Daoy (cell line): ENCODE measurements around the gene SETDB1. TPM values are rescaled to one million over a fixed set of nuclear protein-coding genes. Genes with fewer than 3 reads are reported as not detected.
"Not testable (repeated sequence)": the region's sequence is repeated elsewhere in the genome, so short reads cannot be mapped to it uniquely, and the experiment has no call there.

Source experiments
- DNase-seq: peaks from one replicate; pipeline ENCODE4 v3.0.0-alpha.2; 2015; ENCODE audit warnings: low read depth
- total RNA-seq: library from RNA; depleted of rRNA; stranded (reverse); fragments of >200 nt; shearing (Covaris generic); gene quantifications from 2 replicates; pipeline ENCODE4 v1.2.3, GENCODE V29; 2014; rRNA removed

Gene SETDB1
- 37.5 and 60.8 TPM in 2 replicates for total RNA-seq

DNA sequence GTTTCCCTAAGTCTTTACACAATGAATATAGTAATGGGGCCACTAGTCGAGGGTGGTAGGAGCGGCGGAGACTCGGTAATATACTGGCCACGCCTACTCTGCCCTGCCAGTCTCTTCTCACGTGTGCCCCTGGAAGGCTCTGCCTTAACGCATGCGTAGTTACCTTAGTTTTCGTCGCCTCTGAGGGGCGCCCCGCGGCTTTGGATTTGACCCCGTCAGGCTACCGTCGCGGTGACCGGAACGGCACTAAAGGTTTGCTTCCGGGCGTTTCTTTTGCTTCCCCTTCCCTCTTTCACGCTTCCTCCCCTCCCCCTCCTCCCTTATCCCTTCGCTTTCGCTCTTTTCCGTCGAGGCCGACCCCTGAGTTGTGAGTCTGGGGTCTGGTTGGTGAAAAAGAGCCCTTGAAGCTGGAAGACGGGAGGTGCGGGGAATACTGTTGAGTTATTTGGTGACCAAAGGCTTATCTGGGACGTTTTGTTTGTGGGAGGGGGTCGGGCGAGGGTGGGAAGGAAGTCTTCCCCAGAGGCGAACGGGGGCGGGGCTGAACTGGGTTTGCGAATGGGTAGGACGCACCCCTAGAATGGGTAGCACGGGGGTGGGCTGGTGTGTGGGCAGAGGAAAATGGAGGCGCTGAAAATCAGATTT is at the start of gene SETDB1:
Gene SETDB1, plus strand, starts transcription at position 267 of the 645 bp plus-strand sequence. CDS start 1,352 bp downstream, outside the sequence.
- DNase-seq: peak; percentile 98

DNA sequence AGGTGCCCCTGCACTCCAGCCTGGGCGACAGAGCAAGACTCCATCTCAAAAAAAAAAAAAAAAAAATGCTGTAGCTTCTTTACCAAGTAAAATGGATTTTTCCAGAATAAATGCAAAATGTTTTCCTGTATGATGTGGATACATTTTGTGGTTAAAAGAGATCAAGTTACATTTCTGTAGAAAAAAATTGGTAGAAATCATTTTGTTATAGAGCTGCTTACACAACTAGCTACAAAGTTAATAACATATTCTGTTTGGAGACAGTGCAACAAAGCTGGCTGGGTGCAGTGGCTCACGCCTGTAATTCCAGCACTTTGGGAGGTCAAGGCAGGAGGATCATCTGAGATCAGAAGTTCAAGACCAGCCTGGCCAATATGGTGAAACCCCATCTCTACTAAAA is 47.2 kb upstream of the SETDB1 start:
- DNase-seq: not testable (repeated sequence)

DNA sequence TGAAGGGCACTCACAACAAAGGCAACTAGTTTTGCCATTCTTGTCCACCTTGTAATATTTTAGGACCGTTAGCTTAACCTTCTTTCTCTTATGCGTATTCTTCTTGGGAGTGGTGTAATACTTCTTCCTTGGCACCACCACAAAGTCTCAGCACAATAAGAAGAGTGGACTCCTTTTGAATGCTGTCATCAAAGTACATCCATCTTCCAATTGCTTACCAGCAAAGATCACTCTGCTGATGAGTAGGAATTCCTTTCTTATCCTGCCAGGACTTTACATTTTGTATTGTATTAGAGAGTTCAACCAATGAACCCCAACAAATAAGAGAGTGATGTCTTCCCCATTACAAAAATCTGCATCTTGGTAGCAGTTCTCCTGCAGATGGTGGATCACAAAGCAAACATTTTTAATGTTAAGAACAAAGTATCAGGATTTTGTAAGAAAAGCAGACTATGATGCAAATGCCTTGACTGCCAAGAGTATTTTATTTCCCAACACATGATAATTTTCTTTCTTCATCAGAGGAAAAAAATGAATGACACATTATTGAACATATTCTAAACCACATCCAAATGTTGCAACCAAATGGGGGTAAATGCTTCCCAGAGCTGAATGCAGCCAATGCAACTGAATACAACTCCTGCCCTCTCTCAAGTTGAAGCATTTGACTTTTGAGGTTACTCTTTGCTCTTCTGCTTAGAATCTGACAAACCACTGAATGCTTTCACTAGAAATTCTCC is 44.7 kb upstream of the SETDB1 start:
- DNase-seq: no peak

DNA sequence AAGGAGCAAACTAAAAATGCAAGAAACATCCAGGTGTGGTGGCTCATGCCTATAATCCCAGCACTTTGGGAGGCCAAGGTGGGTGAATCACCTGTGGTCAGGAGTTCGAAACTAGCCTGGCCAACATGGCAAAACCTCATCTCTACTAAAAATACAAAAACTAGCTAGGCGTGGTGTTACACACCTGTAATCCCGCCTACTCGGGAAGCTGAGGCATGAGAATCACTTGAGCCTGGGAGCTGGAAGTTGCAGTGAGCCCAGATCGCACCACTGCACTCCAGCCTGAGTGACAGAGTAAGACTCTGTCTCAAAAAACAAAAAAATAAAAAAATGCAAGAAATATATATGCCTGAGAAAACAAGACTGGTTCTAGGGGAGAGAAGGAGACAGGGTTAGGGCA is 43.0 kb upstream of the SETDB1 start:
- not testable (repeated sequence) for DNase-seq

DNA sequence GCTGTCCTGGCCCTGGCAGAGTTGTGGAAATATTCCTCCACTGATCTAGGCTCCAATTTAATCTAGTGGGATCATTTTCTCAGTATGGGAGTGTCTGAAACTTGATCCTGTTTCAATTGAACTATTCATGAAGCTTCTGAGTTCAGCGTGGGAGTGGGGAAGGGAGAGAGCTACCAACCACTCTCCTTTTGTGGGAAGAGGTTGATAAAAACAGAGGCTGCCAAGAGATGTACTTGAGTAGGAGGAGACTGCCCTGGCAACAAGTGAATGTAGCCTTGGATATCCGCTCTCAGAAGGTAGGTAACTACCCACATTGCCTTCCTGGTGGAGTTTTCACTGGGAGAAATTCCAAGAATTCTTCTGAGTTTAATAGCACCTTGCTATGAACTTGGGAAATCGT is 39.1 kb upstream of the SETDB1 start, which contains the start of gene CTXND2:
Gene CTXND2, plus strand, starts transcription at position 119 of the 400 bp plus-strand sequence. CDS start 25,179 bp downstream, outside the sequence.
- DNase-seq: no peak

DNA sequence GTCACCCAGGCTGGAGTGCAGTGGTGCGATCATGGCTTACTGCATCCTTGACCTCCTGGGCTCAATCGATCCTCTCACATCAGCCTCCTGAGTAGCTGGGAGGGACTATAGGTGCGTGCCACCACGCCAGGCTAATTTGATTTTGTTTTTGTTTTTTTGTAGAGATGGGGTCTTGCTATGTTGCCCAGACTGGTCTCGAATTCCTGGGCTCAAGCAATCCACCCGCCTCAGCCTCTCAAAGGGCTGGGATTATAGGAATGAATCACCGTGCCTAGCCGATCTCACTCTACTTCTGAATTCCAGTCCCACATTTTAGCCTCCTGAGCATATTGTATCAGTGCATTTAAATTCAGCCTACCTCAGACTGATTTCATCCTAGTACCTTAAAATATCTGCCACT is 37.4 kb upstream of the SETDB1 start:
- no peak for DNase-seq

DNA sequence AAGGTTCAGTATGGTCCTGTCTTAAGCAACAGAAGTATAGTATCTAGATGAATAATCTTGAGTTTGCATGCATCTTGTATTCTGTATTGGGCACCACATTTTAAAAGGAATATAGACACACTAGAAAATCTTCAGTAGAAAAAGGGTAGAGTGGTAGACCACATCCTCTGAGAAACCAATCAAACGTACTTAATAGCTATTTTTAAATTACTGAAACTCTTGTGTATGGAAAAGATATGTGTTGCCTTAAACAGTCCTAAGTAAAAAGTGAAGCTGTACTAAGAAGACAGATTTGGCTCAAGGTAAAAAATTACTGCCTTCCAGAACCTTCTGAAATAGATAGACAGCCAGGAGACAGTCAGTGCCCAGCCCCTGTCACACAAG is 36.1 kb upstream of the SETDB1 start:
- DNase-seq: no peak

DNA sequence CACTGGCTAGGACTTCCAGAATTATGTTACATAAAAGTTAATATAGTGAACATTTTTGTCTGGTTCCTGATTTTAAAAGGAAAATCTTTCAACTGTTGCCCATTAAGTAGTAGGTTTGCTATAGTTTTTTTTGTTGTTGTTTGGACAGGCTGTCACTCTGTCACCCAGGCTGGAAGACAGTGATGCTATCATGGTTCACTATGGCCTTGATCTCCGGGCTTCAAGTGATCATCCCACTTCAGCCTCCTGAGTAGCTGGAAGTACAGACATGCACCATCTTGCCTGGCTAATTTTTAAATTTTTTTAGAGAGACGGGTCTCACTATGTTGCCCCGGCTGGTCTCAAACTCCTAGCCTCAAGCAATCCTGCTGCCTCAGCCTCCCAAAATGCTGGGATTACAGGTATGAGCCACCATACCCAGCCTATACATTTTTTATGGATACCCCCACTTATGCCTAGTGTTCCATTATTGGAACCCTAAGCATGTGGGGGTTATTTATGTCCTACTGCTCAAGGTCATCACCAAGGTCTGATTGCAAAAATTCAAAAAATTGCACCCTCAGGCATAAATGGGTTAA is 32.7 kb upstream of the SETDB1 start:
- DNase-seq: no peak

DNA sequence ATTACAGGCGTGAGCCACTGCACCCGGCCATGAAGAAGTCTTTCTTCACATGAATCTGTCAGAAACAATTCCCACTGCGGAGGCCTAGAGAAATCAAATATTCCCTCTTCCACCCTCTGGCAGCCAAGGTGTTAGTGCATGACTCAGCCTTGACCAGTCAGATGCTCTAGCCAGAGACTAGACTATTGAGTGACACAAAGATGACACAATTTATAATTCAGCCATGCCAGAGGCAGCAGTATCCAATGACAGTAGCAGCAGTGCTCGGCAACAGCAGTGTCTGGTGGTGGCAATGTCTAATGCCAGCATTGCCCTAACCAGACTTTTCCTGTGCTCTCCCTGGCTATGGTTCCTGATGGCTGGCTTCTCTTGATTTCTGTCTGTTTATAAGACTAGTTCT is 30.5 kb upstream of the SETDB1 start:
- DNase-seq: peak; percentile 58

DNA sequence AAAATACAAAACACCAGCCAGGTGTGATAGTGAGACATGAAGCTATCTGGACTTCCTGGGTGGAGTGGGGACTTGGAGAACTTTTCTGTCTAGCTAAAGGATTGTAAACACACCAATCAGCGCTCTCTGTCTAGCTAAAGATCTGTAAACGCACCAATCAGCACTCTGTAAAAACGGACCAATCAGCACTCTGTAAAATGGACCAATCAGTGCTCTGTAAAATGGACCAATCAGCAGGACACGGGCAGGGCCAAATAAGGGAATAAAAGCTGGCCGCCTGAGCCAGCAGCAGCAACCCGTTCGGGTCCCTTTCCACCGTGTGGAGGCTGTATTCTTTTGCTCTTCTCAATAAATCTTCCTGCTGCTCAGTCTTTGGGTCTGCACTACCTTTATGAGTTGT is 26.4 kb upstream of the SETDB1 start:
- DNase-seq: not testable (repeated sequence)

DNA sequence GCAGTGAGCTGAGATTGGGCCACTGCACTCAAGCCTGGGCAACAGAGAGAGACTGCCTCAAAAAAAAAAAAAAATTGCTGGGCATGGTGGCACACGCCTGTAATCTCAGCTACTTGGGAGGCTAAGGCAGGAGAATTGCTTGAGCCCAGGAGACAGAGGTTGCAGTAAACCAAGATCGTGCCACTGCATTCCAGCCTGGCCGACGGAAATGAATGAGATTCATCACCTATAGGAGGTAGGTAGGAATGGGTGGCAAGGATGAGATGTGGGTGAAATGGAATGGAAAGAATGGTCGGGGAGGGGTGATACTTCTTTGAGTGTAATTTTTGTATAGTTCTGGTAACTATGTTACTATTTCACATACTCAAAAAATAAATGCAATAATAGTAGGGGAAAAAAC is 23.8 kb upstream of the SETDB1 start:
- DNase-seq: no peak

DNA sequence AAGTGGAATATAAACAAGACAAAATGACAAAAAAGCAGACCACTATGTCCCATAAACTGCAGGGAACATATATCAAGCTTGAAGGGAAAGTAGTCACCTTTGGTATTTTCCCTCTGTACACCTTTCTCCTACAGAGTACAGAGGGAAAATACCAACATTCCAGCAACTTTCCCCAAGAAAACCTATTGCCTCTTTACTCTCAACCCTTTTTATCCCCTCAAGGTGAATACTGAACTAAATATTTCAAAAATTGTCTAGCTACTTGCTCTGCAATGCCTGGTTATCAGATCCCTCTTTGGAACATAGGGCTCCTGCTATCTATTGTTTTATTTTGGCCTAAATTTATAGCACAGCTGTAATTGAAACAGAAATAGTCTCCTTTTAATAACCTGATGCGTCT is 23.4 kb upstream of the SETDB1 start:
- no peak for DNase-seq

DNA sequence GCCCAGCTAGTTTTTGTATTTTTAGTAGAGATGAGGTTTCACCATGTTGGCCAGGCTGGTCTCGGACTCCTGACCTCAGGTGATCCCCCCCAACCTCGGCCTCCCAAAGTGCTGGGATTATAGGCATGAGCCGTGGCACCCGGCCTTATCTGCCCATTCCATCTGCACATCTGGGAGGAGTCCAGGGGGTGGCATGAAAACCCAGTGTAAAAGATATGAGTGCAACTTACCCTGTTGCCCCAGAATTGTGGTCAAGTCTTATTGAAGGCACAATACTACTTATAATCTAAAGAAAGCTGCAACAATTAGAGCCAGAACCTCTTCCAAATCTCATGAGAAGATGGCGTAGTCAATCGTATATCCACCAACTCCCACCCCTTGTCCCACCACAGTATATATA is 20.9 kb upstream of the SETDB1 start:
- no peak for DNase-seq

DNA sequence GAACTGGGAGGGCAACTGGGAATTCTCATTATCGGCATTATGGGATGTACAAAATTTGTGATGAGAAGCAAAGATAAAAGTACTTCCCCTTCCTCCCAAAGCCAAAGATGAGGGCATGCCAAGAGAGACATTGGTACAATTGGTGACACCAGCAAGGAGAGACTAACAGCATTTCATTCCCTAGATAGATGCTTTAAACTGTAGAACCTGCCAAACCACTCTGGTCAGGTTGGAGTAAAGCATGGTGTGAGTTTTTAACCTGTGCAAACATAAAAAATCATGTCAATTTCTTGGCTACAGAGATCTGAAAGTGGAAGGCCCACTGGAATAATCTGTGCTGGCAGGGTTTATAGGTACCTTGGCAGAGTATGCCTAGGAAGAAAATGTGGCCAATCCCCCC is 19.8 kb upstream of the SETDB1 start:
- DNase-seq: no peak

DNA sequence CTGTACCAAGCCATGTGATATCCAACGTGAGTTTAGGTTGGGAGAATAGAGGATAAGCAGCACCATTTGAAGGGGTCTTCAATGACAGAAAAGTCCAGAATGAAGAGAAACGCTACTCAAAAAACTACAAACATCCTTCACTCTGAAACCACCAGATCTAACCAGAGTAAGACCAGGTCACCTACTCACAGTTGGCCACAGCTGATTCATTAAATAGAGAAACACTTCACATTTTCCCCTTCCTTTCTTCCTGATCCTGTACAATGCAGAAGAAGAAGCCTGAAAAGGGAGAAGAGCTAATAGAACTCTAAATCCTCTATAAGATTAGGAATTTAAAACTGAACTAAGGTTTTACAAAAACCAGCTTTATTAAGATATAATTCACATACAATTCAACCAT is 19.4 kb upstream of the SETDB1 start:
- DNase-seq: no peak

DNA sequence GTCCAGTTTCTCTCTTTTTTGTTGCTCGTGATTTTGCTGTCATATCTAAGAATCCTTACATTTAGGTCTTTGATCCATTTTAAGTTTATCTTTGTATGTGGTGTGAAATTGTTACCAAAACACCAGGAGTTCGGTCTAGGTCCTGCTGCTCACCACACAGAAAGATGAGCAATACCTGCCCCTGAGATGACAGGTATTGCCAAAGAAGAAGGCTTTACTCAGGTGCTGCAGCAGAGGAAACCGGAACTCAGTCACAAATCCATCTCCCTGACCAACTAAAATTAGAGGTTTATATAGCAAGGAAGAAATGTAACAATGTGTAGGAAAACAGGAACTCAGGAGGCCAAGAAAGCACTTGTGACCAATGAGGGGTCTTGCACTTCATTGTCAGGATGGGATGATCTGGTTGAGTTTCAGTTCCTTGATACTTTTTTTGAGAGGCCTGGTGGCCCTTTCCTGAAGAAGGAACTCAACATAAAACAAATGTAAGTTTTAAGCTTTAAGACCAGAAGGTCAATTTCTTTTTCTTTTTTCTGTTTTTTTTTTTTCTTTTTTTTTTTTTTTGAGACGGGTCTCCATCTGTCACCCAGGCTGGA is 16.5 kb upstream of the SETDB1 start:
- no peak for DNase-seq

DNA sequence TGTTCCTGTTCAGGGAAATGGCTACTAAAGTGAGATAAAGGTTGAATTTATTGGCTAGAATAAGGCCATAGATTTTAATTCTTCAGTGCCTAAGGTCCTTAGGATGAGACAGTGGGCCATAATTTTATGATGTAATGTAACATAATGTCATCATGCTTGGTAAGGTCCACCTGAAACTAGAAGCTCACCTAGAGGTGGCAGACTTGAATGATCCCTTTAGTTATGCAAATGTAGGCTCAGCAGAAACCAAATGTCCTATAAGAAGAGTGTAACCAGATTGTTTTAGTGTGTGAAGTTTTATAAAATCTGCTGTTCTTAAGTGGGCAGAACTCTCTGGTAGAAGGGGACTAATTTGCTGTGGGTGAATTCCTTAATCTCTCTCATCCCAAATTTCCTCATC is 13.5 kb upstream of the SETDB1 start:
- DNase-seq: no peak

DNA sequence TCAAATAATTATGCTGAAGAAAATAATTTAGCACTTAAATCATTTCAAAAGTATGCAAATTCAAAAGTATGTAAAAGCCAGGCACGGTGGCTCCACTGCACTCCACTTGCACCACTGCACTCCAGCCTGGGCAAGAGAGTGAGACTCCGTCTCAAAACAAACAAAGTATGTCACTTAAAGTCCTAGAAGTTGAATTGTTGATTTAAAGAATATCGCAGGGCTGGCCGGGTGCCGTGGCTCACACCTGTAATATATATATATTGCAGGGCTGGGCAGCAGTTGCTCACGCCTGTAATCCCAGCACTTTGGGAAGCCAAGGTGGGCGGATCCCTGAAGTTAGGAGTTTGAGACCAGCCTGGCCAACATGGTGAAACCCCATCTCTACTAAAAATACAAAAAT is 8.8 kb upstream of the SETDB1 start:
- no peak for DNase-seq

DNA sequence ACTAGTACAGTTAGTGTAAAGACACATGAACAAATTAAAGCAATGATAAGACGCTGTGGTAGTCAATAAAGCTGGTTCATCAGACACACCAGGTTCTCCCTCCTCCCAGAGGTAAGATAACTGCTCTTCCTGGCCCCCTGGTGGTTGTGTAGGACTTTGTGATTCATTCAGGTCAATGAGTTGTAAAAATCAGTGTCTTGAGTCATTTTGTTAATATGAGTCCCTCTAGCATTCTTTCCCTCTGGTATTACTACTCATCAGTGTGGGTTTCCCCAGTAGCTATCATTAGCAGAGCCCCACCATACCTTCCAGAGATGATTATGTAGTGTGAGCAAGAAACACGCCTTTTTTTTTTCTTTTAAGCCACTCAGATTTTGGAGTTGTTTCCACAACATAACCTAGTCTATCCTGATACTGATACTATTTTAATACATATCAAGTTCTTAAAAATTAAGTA is 3.6 kb upstream of the SETDB1 start:
- peak; percentile 87 for DNase-seq

DNA sequence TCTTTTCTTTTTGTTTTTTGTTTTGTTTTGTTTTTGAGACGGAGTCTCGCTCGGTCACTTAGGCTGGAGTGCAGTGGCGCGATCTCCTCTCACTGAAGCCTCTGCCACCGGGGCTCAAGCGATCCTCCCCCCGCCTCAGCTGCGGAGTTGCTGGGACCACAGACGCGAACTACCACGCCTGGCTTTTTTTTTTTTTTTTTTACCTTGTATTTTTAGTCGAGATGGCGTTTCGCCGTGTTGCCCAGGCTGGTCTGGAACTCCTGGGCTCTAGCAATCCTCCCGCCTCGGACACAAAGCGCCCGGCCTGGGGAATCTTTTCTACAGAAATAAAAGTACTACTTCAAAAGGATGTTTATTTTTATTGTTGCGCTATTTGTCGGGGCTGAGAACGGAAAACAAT is 1.1 kb upstream of the SETDB1 start:
- no peak for DNase-seq

DNA sequence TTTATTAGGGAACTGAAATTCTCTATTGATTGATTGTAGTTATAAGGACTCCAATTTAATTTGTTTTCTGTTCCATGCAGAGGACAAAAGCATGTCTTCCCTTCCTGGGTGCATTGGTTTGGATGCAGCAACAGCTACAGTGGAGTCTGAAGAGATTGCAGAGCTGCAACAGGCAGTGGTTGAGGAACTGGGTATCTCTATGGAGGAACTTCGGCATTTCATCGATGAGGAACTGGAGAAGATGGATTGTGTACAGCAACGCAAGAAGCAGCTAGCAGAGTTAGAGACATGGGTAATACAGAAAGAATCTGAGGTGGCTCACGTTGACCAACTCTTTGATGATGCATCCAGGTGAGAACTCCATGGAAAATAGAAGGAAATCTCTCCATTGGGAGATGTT is 1.5 kb downstream of the SETDB1 start:
- DNase-seq: no peak

DNA sequence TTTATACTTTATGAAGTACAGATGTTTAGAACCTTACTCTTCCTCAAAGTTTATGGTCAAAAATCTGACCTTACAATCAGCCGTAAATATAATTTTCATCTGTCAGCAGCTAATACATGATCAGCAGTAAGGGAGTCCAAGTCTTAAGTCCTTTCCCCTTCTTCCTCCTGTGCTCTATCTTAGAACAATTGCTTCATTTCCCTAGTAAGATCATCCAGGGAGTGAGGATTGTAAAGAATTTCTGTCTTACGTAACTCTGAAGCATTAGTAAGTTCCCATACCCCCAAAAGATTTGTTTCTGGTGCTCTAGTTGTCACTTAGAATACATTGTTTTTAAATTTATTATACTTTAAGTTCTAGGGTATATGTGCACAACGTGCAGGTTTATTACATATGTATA is 2.1 kb downstream of the SETDB1 start:
- DNase-seq: no peak

DNA sequence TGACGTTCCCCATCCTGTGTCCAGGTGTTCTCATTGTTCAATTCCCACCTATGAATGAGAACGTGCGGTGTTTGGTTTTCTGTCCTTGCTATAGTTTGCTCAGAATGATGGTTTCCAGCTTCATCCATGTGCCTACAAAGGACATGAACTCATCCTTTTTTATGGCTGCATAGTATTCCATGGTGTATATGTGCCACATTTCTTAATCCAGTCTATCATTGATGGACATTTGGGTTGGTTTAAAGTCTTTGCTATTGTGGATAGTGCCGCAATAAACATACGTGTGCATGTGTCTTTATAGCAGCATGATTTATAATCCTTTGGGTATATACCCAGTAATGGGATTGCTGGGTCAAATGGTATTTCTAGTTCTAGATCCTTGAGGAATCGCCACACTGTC is 2.6 kb downstream of the SETDB1 start:
- not testable (repeated sequence) for DNase-seq
